ENCODE results near the gene PPP1R1B.

PPP1R1B gene

DNA sequence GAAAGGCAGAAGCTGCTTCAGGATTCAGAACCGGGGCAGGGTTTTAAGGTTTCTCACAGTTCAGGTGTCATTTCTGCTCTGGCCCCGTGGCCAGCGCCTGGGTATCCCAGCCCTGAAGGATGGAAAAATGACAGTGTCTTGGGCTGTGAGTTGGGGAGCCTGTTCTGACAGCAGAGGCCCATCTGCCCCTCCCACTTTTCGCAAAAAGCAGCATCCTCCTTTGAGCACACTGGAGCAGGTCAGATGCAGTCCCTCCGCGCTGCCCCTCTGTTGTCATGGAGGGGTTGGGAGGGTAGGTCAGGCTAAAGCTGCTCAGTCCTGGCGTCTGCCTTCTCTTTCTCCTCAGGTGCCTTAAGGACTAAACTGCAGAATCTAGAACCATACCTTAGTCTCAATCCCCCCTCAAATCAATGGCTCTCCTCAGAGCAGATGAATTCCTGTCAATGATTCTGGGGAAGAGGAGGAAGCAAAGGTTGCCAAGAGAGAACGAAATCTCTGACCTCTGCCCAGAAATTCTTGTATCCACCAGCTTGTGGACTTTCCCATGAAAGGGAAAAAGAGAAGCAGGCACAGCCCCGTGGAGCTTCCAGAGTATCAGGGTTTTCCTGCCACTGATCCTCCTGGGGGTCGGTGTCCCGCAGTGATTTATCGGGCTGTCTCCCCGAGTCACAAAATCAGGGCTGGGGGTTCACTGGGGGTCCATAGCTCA lies 26.3 kb upstream of the PPP1R1B start:
- DNase-seq (ENCODE audit: low read depth in 2 of 2), result no peak

DNA sequence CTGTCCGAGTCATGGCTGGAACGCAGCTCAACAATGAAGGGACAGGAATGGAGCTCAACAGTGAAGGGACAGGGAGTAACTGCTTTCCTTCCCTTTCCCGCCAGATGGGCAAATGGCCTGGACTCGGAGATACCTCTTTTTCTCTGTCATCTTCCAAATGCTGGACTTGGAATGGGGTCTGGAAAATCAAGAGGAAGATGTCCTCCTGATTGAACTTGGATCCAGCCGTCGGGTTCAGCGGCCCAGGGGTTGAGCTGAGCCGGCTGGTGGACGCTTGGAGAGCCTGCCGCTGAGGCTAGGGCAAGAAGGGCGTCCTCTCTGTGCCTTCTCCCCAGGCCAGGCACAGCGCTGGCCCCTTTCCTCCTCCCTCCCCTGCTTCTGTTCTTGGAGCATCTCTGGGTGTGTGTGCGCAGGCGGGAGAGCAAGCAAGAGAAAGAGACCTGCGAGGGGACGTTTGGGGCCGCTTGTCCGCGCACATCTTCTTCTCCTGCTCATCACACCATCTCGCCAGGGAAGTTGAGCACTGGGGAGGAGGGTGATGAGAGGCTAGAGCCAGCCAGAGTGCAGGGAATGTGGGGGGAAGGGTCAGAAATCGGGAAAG lies 25.7 kb upstream of the PPP1R1B start:
- DNase-seq (ENCODE audit: low read depth in 2 of 2), result no peak

DNA sequence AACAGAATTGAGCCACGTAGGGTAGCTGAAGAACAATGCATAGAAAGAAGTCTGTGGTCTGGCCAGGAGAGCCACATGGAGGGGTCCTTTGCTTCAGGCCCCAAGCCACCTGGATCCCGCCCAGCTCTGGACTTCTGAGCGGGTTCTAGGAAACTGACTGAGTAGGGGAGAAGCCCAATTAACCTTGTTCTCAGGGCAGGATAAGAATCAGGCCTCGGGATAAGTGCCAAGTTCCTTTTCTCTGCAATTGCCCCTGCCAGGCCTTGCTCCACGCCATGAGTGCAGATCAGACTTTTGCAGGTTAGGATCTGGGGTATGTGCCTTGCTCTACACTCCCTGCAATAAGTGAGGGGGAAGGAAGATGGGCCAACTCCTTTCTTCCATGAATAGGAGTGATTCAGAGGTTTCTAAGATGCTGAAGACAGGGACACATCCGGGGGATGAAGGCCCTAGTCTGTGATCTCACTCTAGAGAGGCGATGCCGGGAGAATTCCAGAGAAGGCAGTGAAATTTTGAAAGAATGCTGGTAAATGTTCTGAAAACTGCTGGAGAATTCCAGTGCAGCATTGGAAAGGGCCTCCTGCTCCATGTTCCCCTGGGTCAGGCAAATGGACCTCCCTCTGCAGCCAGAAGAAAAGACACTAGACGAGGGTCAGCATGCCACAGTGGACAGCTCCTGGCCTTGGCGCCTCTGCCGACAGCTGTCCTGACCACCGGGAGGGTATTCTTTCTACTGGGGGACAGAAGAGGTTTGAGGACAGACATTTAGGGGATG lies 24.8 kb upstream of the PPP1R1B start:
- no peak for DNase-seq (ENCODE audit: low read depth in 2 of 2)

DNA sequence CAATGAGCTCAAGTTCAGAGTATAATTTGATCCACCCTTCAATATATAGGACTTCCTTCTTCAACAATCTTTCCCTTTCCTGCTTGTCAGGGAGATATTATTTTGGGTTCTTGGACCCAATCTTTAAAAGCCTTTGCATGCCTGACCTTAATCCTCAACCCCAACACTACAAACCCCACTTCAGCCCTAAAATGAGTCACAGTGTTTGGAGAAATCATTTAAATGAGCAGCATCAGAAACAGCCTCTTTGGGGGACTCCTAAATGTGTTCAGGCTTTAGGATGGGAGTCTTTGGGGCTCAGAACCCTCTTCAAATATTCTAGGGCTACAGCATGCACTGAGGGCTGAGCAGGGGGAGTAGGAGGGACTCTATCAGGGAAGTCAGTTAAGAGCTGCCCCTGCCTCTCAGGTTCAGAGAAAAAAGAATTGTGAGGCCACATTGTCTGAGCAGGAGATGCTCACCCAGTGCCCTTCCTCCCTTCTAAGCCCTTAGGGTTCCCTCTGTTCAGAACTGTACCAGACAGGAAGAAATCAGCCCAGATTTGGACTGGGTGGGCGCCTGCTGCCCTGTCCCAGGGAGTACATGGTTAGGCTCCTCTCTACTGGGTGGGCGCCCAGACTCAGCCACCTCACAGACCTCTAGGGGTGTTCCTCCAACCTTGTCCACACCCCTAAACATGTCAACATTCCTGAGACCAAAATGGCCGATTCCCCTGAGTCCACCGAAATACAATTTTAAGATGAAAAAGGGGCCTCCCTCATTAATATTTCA lies 24.0 kb upstream of the PPP1R1B start:
- no peak for DNase-seq (ENCODE audit: low read depth in 2 of 2)

DNA sequence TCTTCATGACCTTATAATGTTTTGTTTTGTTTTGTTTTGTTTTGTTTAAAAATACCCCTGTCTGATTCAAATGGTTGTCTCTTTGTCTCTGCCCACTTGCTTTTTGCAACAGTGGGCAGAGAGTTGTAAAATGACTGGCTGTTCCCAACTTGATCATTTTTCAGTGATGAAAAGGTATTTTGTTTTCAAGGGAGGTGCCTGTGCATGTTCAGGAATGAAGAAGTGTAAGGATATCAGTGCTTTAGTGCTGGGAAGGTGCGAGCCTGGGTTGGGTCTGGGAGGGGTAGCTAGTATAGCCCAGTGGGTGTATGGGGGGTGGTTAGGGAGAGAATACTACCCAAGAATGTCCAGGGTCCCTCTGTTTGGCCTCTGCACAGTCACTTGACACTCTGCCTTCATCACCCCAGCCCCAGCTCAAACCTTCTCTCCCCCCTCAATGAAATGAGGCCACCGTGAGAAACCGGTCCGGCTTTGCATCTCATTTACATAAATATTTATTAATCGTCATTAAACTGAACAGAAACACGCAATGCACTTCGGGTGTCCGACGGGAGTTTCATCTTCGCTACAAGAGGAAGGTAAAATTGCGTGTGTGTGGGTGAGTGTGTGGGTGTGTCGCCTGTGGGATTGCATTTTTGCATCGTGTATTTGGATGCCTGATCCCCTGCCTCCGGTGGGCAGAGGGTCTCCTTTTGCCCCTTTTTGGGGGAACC lies 23.3 kb upstream of the PPP1R1B start:
- DNase-seq (ENCODE audit: low read depth in 2 of 2), result no peak

DNA sequence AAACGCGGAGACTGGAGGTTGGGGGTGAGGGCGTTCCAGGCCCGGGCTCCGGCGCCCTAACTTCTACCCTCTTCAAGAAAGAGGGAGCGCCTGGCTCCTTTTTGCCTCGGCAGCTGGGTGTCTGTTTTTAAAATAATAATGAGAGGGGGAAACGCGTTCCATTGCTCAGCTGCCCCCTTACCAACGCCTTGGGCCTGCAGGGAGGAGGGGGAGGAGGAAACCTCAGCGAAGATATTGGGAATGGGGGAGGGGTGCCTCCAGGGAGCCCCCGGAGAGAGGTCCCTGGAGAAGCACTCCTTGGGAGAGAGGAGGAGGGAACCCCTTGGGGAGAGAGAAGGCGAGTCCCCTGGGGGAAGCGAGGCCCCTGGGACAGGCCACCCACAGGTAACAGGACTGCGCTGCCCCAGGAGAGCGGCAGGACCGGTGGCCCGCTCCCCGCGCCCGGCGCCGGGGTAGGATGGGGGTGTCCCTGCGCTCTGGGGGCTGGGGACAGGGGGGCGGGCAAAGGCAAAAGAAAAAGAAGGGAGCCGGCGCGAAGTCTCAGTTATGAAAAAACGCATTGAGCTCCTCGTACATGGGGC lies 21.8 kb upstream of the PPP1R1B start:
- DNase-seq (ENCODE audit: low read depth in 2 of 2), result no peak

DNA sequence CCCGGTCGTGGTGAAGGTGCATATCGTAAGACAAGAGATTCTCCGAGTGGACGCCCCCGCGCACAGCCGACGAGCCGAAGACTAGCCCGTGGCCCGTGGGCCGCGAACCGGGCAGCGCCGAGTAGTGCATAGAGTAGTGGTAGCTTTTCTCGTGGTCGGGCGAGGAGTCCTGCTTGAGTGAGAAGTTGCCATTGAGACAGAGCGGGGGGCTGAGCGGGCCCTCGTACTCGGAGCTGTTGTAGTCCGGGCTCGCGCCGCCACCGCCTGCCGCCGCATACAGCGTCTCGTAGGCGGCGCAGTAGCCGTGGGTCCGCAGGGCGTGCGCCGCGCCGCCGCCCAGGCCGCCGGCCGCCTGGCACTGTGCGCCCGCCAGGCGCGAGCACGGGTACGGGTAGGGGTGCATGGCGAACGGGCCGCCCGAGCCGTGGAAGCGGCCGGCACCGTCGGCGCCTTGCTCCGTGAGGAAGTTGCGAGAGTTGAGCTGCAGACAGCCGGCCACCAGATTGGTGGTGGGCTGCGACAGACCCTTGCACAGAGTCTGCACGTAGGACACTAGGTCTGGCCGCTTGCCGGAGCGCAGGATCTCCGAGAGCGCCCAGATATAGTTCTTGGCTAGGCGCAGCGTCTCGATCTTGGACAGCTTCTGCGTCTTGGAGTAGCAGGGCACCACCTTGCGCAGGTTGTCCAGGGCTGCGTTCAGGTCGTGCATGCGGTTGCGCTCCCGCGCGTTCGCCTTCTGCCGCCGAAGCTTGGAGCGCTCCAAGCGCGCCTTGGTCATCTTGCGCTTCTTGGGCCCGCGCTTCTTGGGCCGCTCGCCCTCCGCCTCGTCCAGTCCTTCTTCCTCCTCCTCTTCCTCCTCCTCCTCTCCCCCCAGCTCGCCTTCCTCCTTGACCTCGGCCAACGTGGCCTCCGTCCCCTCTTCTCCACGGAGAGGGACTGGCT lies 21.0 kb upstream of the PPP1R1B start:
- DNase-seq (ENCODE audit: low read depth in 2 of 2), result no peak

DNA sequence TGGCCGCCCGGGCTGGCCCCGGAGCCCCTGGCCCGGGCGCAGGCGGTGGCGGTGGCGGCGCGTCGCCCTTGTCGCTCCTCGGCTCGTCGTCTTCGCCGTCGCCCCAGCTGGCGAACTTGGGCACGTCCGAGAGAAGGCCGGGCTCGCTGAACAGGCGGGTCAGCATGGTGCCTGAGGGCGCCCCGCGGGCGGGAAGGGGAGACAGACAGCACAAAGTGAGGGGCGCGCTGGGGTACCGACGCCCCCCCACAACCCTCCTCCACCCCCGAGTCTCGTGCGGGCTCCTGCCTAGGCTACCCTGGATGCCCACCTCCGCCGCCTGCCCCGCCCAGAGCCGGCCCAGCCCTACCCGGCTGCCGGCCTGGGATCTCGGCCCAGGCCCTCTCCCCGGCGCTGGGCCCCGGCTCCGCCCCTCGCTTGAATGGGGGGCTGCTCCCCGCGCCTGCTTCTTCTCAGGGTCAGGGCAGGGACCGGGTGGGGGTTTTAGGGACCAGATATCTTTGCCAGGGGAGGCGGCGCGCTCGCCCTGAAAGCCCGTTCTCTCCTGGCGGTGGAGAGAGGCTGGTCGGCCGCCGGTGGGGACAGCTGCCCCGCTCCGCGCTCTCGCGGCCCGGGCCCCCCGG lies 20.2 kb upstream of the PPP1R1B start:
- no peak for DNase-seq (ENCODE audit: low read depth in 2 of 2)

DNA sequence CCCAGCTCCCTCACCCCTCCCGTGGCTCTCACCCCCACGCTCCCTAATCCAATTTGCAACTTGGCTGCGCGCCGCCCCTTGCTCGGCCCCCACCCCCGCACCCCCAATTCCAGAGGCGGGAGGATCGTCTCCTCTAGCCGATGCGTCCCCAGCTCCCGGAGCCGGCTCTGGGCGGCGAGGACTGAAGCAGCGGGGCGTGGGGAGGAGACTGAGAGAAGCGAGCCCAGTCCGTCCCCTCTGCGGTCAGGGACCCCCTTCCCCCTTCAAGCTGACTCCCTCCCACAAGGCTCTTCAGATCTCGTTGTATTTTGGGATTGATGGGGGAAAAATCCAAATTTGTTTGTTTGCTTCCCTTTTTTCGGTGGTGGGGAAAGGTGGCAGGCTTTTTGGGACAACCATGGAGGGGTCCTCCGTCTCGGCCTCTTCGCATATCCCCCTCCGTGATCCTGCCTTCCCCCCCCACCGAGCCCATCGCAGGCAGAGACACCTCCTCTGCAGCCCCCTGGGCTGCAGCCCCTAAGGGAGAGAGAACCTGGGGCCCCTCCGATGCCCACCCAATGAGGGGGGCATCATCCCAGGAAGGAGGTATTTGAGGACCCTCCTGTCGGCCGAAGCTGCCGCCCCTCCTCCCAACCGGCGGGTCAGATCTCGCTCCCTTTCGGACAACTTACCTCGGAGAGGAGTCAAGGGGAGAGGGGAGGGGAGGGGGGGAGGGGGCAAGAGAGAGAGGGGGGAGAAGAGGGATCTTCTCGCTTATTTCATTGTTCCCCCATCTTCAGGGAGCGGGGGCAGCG lies 19.5 kb upstream of the PPP1R1B start:
- no peak for DNase-seq (ENCODE audit: low read depth in 2 of 2)

DNA sequence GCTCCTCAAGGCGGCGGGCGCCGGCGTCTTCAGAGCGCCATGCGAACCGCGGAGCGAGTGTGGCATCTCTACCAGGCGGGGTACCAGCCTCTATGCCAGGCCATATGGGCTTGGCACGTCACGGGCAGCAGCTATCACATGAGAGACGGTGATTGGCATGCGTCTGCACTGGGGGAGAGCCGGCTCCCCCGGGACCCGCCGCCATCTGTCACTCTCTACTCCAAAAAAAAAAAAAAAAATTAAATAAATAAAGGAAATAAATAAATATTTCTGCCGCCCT lies 19.0 kb upstream of the PPP1R1B start, which contains the start of gene NEUROD2:
TSS of gene NEUROD2 (minus strand) at position 70 of the 280 bp plus-strand sequence. CDS start 1,321 bp downstream, outside the sequence.
- DNase-seq (ENCODE audit: low read depth in 2 of 2), result no peak

DNA sequence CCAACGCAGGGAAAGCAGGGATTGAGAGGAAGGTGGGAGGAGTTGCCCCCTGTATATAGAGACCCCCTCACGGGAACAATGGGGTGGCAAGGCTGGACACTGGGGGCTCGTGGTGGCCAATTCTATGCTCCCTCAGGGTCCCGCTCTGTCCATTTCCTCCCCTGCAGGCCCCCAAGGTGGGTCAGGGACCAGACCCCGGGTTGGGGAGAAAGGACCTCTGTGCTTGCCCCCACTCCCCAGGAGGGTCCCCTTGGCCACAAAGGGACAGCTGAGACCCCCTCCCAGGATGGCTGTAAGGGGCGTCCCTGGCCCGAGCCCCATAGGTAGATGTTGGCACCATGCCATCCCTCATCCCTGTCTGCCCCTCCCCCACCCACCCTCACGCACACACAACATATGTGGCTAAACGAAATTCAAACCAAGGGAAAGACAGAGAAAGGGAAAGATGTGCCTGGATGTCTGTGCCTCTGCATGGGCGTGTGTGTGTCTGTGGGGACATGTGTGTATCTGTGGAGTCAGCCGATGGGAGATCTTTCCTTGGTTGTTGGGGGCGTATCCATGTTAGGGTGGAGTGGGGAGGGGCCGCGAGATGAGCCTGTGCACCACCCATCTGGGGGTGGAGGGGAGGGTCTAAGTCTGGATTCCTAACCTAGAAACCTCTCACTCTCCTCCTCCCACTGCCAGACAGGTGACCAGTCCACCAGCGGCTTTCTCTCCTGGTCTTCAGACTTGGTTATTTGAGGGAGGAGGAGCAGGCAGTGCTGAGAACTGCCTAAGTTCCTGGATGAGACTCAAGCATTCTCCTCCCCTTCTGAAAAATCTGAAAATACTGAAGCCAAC lies 18.4 kb upstream of the PPP1R1B start:
- no peak for DNase-seq (ENCODE audit: low read depth in 2 of 2)

DNA sequence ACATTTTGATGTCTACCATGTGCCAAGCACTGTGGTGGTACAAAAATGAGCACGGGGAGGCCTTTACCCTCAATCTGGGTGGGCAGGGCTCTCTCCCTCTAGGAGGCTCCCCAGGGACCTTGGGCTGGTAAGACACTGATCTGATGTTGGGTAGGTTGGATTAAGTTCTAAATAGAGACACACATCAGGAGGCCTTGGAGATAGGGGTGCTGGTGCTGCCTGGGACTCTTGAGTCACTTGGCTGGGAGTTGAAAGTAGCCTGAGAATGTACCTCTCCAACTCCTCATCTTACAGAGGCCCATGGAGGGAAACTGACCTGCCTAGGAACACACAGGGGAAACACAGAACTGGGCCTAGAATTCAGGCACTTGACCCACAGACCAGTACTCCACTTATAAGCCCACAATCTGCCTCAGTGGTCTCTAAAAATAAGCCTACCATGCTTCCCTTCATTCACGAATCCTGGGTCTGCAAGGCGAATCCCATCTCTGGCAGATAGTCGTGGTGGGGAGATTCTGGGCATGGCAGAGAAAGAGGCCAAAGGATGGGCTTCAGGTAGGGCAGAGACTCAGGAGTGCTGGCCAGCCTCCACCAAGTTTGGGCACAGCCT lies 17.2 kb upstream of the PPP1R1B start:
- no peak for DNase-seq (ENCODE audit: low read depth in 2 of 2)

DNA sequence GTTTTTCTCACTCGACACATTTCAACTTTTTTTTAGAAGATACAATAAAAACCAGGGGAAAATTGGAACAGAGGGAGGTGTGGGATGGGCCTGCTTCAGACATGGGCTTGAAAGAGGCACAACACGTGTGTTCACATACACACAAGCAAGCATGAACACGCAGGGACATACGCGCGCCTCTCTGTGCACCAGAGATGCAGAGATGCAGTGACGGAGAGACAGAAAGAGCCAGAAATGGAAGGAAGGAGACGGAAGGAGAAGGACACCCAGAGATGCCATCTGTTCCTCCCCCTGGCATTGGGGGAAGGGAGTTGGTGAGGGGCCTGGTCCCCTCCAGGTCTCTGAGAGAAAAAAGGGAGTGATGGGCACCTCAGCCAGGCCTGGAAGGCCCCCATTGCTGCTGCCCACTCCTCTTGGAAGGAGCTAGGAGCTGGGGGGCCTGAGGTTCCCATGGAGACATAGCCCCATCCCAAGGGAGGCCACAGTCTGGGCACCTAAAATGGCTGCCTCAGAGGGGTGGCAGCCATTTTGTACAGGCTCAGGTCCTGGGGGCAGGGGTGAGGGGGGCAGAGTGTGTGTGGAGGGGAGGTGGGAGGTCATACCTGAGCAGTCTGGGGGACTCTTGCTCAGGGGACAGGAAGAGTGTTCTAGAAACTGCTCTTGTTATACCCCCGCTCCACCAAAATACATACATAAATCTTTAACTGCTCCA lies 15.2 kb upstream of the PPP1R1B start:
- no peak for DNase-seq (ENCODE audit: low read depth in 2 of 2)

DNA sequence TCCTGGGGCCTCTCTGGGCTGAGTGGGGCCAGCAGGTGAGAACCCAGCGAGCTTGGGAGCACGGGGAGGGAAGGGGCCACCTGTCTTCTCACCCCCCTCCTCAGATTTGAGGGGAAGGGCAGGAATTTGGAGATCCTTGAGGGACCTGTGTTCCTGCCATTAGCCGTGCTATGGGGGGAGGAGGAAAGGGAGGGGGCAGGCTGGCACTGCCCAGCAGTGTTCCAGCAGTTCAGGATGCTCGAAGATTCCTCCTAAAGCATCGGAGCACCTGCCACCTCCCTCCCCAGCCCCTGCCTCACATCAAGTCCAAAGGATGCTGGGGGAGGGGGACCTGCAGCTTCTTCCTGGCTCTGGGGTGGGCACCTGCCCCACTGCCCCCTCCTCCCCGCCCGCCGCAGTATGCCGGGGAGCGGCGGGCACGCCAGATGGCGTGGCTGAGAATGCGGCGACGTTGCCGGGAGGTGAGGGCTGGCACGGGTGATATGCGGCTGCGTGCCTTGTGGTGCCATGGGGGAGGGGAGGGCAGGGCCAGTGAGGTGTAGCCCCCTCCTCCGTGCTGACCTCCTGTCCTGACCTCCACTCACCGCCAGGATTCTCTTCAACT lies 14.4 kb upstream of the PPP1R1B start:
- no peak for DNase-seq (ENCODE audit: low read depth in 2 of 2)

DNA sequence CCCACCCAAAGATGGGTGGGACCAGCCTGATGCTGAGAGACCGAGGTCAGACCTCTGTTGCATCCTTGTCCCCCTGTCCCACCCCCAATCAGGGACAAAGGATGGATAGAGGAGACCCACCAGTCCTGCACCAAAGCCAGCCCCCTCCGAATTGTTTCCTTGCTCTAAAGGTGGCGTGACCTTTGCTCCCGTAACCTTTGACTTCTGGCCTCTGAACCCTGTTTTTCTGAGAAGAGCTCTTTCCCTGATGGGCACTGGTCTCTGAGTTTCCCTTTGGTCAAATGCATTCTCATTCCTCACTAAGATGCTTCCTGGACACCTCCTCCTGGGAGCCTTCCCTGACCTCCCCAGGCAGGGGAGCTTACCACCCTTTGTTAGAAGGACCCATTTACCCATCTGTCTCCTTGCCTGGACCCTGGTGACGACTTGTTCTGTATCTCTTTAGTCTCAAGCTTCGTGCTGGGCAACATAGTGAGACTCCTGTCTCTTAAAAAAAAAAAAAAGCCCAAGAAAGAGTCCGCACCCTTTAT lies 13.8 kb upstream of the PPP1R1B start:
- no peak for DNase-seq (ENCODE audit: low read depth in 2 of 2)

DNA sequence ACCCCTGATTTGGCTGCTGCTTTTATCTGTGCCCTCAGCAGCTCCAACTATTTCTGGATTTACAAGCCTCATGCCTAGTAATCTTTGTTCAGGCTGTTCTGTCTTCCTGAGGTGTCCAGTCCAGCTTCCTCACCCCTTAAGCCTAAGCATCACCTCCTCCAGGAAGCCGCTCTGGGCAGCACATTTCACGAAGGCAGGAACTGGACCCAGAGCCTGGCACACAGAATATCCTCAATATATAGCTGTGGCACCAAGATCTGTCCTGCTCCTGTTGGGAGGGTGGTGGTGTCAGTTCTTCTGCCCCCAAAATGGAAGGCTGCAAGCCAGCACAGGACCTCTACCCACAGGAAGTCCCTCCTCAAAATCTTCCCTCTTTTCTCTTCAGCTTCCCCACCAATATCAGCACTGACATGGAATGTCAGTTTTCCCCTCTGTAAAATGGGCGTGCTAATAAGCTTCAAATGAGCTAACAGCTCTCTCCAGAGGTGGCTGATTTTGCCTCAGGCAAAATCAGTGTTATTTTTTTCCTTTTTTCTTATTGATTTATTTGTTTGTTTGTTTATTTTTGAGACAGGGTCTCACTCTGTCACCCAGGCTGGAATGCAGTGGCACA lies 12.1 kb upstream of the PPP1R1B start:
- no peak for DNase-seq (ENCODE audit: low read depth in 2 of 2)

All from stimulated activated CD4-positive, alpha-beta T cell treated with anti-CD3 and anti-CD28 coated beads, Interleukin-15, amount 100 ng/mL, for 48 hours (primary cell).